Stimulated activated naive CD8-positive, alpha-beta T cell treated with anti-CD3 and anti-CD28 coated beads, Interleukin-15, Interleukin-2, amounts not matched to agents 100 U/mL and 50 U/mL, for 24 hours (primary cell): Measurements from ENCODE around the gene TENT4A.
A peak's percentile ranks its signal among the peaks of the same experiment; 100 is the strongest.

Experiments used
- ATAC-seq: fragments of 150-1000 bp; cut with Tn5 transposase; one replicate; pipeline ENCODE4 v1.10.0; 2021
- DNase-seq: peaks from one replicate; pipeline ENCODE4 v3.0.0; 2021

The TENT4A gene

GRCh38 chr5:6718161-6718681 is 5.0 kb downstream of the TENT4A start:
- DNase-seq: no peak
- no peak for ATAC-seq

GRCh38 chr5:6718718-6719117 is 5.5 kb downstream of the TENT4A start:
- DNase-seq: no peak

DNA sequence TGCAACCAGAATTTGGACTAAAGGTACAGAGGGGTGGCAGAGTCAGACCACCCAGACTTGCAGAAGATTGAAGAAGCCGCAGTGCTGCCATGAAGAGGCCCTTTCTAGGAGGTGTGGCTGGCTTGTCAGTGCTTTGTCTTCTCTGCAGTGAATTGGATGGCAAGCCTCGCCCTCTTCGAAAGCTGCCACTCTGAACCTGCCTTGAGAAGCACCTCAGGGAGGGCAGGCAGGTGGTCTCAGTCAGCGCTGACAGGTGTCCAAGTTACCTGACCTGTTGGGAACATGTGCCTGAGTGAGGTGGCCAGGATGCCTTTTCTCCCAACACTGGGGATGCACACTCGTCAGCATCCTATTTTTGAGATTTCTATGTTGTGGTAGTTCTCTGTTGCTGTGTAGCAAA is 6.2 kb downstream of the TENT4A start:
- DNase-seq (no peak), ATAC-seq (no peak)

More at GRCh38 chr5:6718718-6719117, 5.5 kb downstream of the TENT4A start:
- no peak for ATAC-seq

- ATAC-seq (no peak), DNase-seq (no peak)
Measured at GRCh38 chr5:6719896-6720560, 6.8 kb downstream of the TENT4A start.

- ATAC-seq: no peak
Measured at GRCh38 chr5:6720561-6720921, 7.3 kb downstream of the TENT4A start.

GRCh38 chr5:6721442-6721841 is 8.2 kb downstream of the TENT4A start:
- no peak for ATAC-seq

More at GRCh38 chr5:6720561-6720921, 7.3 kb downstream of the TENT4A start:
- DNase-seq: no peak

GRCh38 chr5:6722015-6722414 is 8.8 kb downstream of the TENT4A start:
- ATAC-seq (no peak), DNase-seq (no peak)

More at GRCh38 chr5:6721442-6721841, 8.2 kb downstream of the TENT4A start:
- DNase-seq: no peak

DNA sequence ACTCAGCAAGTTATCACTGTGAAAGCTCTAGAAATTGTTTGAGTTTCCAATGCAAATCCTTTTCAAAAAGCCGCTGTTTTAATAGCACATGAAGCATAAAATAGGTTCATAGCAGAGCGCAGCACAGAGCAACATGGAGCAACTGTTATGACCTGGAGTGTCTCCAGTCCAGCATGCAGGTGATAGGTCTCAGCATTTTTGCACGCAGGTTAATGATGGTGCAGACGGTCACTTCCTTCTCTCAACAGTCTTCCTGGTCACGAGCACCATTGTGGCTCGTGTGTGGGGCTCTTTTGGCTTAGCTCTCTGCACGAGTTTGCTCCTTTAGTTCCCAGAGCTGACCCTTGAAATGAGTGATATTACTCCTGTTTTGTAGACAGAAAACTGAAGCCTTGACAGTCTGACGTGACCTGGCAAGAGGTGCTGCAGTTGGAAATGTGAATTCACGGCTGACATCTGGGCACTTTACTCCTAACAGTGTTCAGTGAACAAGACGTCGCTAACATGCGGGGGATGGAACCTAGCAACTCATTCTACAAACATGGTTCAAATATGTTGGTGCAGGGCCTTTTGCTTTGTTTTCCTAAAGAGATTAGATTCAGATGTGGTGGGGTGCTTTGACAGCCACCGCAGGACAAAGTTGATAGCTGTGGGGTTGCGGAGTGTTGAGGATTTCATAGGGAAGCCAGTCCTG is 10.0 kb downstream of the TENT4A start:
- DNase-seq (no peak), ATAC-seq (no peak)

GRCh38 chr5:6723816-6724300 is 10.6 kb downstream of the TENT4A start:
- ATAC-seq: no peak
- DNase-seq: no peak

DNA sequence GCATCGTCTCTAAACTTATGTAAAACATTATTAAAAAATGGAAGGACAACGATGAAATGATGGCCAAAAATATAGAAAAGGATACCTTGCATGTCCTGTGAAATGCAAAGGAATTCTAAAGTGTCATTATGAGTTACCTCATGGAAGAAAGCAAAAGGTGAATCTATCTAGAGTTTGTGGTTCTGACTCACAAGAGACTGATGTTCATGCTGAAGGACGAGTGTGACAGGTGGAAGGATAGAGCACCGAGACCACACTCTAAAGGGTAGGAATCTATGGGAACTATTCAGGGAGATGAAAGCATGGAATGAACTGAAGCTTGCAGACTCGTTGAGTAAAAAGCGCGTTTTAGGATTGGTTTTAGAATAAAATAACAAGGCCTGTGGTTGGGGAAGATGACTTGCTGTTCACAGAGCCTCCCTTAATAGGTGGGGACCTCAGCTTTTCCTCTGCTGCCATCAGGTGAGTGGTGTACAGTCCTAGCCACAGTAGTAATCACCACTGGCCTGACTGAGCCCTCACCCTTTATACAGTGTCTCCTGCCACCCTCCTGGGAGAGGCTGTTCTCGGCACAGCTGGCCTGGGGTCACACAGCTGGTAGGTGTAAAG is 11.2 kb downstream of the TENT4A start:
- no peak for ATAC-seq
- DNase-seq: no peak

- ATAC-seq: no peak
- DNase-seq: no peak
Measured at GRCh38 chr5:6725421-6725820, 12.2 kb downstream of the TENT4A start.

- DNase-seq: no peak
- ATAC-seq: no peak
Measured at GRCh38 chr5:6726006-6726405, 12.8 kb downstream of the TENT4A start.

DNA sequence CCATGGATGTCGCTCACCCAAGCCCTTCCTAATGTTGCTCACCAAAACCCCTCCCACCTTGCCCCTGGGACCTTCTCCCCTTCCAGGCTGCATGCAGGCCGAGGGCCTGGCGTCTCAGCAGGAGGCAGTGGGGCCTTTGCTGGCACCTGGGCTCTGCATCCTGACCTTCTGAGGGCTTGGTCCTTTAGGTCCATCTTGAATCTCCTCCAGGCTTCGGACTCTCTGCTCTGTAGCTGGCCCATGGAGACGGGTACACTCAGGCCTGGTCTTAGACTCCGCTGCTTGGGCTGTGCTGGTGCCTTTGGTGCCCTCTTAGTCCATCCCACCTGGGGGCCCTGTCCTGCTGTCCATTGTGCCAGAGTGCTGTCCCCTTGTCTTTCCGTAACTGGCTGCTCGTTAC is 14.0 kb downstream of the TENT4A start:
- ATAC-seq (no peak), DNase-seq (no peak)

DNA sequence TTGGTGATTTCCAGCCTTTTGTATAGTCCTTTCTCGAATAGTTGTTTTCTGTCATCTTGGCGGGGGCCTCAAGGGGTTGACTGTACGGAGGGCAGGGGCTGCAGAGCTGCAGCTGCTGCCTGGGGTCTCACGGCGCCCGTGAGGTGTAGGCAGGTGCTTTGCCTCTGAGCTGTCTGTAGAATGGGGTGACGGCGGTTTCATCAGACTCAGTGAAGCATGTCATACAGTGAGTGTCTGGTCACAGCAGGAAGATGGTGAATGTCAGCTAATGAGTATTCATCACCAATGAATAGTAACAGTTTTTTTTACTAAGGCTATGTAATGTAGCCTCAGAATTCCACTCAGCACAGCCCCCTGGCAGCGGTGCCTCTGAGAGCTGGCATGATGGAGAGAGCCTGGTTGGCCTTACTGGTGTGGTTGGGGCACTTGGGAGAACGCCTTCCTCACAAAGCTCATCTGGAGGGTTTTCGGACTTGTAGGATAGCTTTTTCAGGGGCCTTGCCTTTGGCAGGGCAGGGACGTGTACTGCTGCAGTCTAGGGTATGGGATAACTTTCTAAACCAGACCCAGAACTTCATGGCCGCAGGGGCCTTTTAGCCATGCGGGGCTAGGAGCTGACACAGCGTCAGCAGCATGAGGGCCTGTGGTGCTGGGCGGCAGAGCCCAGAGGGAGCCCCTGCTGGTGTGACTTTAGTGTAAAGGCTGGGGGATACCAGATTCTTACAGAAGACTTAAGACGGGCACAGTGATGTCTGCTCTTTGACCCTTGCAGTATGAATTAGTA is 15.0 kb downstream of the TENT4A start:
- ATAC-seq: peak; percentile 60
- no peak for DNase-seq

DNA sequence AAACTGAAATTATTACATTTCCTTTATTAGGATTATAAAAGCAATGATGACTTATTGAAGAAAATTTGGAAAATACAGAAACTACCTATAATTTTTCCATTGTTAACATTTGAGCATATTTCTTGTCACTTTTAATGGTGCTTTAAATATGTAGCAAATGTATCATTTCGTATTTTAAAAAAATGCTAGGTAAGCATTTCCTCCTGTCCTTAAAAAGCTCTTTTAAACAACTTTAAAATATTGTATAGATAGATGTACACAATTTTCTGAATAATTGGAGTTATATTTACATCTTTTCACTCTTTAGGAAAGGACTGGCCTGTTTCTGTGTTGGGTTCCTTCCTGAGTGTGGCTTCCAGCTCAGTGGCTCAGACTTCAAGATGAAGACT is 15.6 kb downstream of the TENT4A start:
- no peak for ATAC-seq
- DNase-seq: no peak

GRCh38 chr5:6729386-6730310 is 16.4 kb downstream of the TENT4A start:
- DNase-seq (peak; percentile 43), ATAC-seq (peak; percentile 25)

- DNase-seq (no peak), ATAC-seq (no peak)
Measured at GRCh38 chr5:6730407-6730806, 17.2 kb downstream of the TENT4A start.

- DNase-seq: no peak
- no peak for ATAC-seq
Measured at GRCh38 chr5:6730807-6731206, 17.6 kb downstream of the TENT4A start.

- no peak for DNase-seq
- no peak for ATAC-seq
Measured at GRCh38 chr5:6731465-6732237, 18.4 kb downstream of the TENT4A start.

GRCh38 chr5:6732634-6733410 is 19.6 kb downstream of the TENT4A start:
- ATAC-seq (no peak), DNase-seq (no peak)
